LNCaP clone FGC (cell line): ENCODE data around the gene CELF4.

Experiments used
- DNase-seq: peaks from one replicate; pipeline ENCODE4 v3.0.0-alpha.2; 2011; ENCODE audit warnings: low read depth
- H3K4me3 ChIP-seq: 2 replicates; pipeline ENCODE4 v1.5.1; 2011; ENCODE audit warnings: mild to moderate bottlenecking, low read depth, low read length, control low read depth
- CTCF ChIP-seq: IDR thresholded peaks from 2 replicates; pipeline ENCODE4 v1.5.1; 2012; ENCODE audit warnings: mild to moderate bottlenecking; ENCODE audit not compliant: control insufficient read depth, insufficient read depth; ENCODE audit errors: extremely low read depth

The CELF4 gene

DNA sequence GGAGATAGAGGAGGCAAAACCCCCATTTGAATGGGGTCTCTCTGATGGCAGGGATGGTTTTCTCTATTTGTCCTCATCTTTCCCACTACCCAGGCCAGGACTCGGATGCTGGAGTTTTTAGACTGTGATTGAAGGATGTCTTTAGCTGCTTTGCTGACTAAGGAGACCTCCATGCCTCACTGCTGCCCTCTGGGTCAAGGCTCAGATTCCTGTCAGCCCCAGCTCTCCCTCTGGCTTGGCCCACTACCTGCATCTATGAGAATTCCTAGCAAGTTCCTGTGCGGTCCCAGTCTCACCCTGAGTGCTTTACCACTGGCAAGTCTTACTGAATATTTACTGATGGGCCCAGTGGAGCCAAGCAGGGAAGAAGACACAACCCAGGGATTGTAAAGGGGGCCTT lies 184.0 kb downstream of the CELF4 start:
- DNase-seq = no peak
- H3K4me3 ChIP-seq = no peak overlapping the region
- TF ChIP-seq CTCF = no peak

GRCh38 chr18:37380546-37381110 lies 185.0 kb downstream of the CELF4 start:
- DNase-seq = no peak
- no peak for TF ChIP-seq CTCF
- H3K4me3 ChIP-seq = no peak overlapping the region

DNA sequence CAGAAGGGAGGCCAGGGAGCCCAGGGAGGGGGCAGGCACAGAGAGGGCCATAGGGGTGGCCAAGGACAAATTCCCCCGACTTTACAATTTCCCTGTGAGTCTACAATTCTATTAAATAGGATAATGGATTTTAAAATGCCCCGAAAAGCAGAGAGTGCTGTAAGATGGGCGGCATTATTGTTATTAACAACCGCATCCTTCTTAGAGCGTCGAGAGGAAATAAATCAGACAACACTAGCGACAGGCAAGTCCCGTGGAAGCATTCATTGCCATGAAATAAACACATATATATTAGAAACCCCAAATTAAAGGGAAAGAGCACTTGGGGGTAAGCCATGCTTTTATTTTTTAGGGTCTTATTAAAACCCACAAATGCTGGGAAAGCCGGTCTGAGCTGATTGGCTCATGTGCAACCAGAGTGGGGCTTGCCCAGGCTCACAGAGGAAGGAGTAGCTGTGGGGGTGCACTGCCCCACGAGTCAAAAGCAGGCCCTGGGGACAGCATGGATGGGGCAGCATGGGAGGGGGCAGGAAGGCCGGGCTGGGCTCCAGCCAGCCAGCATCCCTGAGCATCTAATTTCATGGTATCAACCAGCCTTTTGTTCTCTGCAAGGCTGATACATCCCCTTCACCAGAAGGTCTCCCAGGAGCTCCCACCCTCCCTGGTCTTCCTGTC lies 187.1 kb downstream of the CELF4 start:
- no peak for TF ChIP-seq CTCF
- no peak overlapping the region for H3K4me3 ChIP-seq
- no peak for DNase-seq

DNA sequence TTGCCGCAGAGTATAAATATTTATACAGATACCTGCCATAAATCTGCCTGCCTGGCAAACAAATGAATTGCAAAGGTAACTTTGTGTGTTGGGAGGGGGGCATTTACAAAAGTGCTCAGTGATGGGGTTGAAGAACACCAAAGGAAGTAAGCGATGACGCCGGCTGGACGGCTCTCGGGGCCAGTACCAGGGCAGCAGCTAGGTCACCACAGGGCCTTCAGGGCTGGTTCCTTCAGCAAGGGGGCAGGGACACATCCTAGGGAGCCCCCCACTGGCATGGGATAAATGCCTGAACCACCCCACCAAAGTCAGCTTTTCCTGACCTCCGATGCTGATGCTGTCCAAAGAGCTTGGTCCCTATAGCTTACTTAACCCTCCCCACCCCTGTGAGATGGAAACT lies 190.4 kb downstream of the CELF4 start:
- no peak for DNase-seq
- no peak overlapping the region for H3K4me3 ChIP-seq
- no peak for TF ChIP-seq CTCF

- no peak for TF ChIP-seq CTCF
- DNase-seq = no peak
- H3K4me3 ChIP-seq = no peak overlapping the region
Observed at GRCh38 chr18:37368110-37368954, 197.3 kb downstream of the CELF4 start.

GRCh38 chr18:37364237-37364636 lies 201.4 kb downstream of the CELF4 start:
- TF ChIP-seq CTCF = no peak
- no peak overlapping the region for H3K4me3 ChIP-seq
- peak; percentile 35 for DNase-seq
